ENCODE measurements around the gene MSANTD2. TPM values are rescaled to one million over a fixed set of nuclear protein-coding genes. Genes with fewer than 3 reads are reported as not detected.

MSANTD2 gene
- total and polyA plus RNA-seq, 11 donors: 2.2 to 5.4 (median 3.1) TPM

DNA sequence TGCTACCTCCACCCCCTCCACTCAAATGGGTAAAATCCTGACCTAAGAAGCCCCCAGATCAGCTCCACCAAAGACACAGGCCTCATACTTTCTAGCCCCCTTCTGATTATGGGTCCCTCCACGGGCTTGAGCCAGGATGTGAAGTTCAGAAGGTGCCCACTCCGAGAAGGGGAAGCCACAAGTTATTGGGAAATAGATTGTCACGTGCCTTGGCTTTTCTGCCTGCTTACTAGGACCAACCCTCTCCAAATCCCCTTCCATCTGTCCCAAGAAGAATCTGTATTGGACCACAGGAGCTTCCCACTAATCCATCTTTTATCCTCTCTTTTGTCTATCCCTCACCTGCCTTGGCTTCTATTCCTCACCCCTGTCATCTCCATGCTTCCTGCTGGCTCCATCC lies 63.5 kb downstream of the MSANTD2 start:
- DNase-seq (no peak), ATAC-seq (no peak)
- WGBS, 4 donors: 71 to 77% (median 76%) methylated on average over 3 of the region's 3 CpGs
- H3K4me3 ChIP-seq: no peak overlapping the region
- TF ChIP-seq POLR2A (IDR thresholded peaks at IDR 0.05) (no peak), CTCF (IDR thresholded peaks at IDR 0.05) (no peak)
- H3K27me3 ChIP-seq: peaks cover 0 to 26% (median 4%) of the 10 kb centered on the region in 9 donors
- H3K4me1 ChIP-seq: peaks cover 0 to 56% (median 16%) of the 10 kb centered on the region in 12 donors
- no peak overlapping the region for H3K27ac ChIP-seq
- H3K9me3 ChIP-seq: no peaks in the 10 kb centered on the region
- no peaks in the 10 kb centered on the region for H3K36me3 ChIP-seq
- intact Hi-C loops (cut with DNase I): no loop called here

- peak in 2 of 5 donors; percentile 49 to 50 for DNase-seq
- Histone ChIP-seq H3K4me3 (no peak overlapping the region), H3K27ac (peak overlapping the region in 1 of 12 donors; percentile 53), H3K9me3 (no peaks in the 10 kb centered on the region), H3K36me3 (no peaks in the 10 kb centered on the region), H3K27me3 (no peaks in the 10 kb centered on the region), H3K4me1 (peaks cover 0 to 33% (median 0%) of the 10 kb centered on the region in 12 donors)
- TF ChIP-seq POLR2A (IDR thresholded peaks at IDR 0.05) (no peak), CTCF (IDR thresholded peaks at IDR 0.05) (no peak)
- intact Hi-C loops (cut with DNase I): loop anchor here in 1 of 10 donors (5.0 kb wide), 1 partner anchor 55 kb away; no protein-coding TSS in a partner anchor
- WGBS, 4 donors: 75 to 85% (median 82%) methylated on average over 4 of the region's 4 CpGs
- peak in 2 of 4 donors; percentile 55 to 57 for ATAC-seq
Measured at GRCh38 chr11:124732230-124732629, 68.0 kb downstream of the MSANTD2 start.

GRCh38 chr11:124729571-124729970 lies 70.6 kb downstream of the MSANTD2 start:
- Histone ChIP-seq H3K4me1 (peaks cover 6 to 38% (median 13%) of the 10 kb centered on the region in 12 donors), H3K4me3 (no peak overlapping the region), H3K27me3 (peaks cover 0 to 3% (median 0%) of the 10 kb centered on the region in 9 donors), H3K9me3 (no peaks in the 10 kb centered on the region), H3K36me3 (no peaks in the 10 kb centered on the region), H3K27ac (no peak overlapping the region)
- ATAC-seq (no peak), DNase-seq (no peak)
- intact Hi-C loops (cut with DNase I): no loop called here
- no peak for TF ChIP-seq CTCF (IDR thresholded peaks at IDR 0.05)
- TF ChIP-seq POLR2A (IDR thresholded peaks at IDR 0.05): no peak
- 90 to 94% (median 90%) methylated on average over 4 of the region's 4 CpGs for WGBS, 4 donors

- WGBS, 4 donors: 82 to 98% (median 87%) methylated on average over 2 of the region's 2 CpGs
- no peak overlapping the region for H3K27ac ChIP-seq
- peaks cover 0 to 3% (median 0%) of the 10 kb centered on the region in 9 donors for H3K27me3 ChIP-seq
- peaks cover 6 to 40% (median 13%) of the 10 kb centered on the region in 12 donors for H3K4me1 ChIP-seq
- no peak for DNase-seq
- H3K4me3 ChIP-seq: no peak overlapping the region
- no peak for TF ChIP-seq CTCF (IDR thresholded peaks at IDR 0.05)
- TF ChIP-seq POLR2A (IDR thresholded peaks at IDR 0.05): no peak
- H3K36me3 ChIP-seq: no peaks in the 10 kb centered on the region
- intact Hi-C loops (cut with DNase I): no loop called here
- no peak for ATAC-seq
- no peaks in the 10 kb centered on the region for H3K9me3 ChIP-seq
Measured at GRCh38 chr11:124728134-124728533, 72.1 kb downstream of the MSANTD2 start.
